Measurements from ENCODE around the gene EGFLAM. TPM values are rescaled to one million over a fixed set of nuclear protein-coding genes. Genes with fewer than 3 reads are reported as not detected.

Gene EGFLAM
- total and polyA plus RNA-seq, 2 experiments from 2014 or later: 0.24 to 1.9 TPM

GRCh38 chr5:38321978-38322377 lies 63.6 kb downstream of the EGFLAM start:
- Histone ChIP-seq H3K27me3 (ENCODE audit: insufficient read depth) (no peaks in the 10 kb centered on the region), H3K36me3 (ENCODE audit: insufficient read depth) (no peaks in the 10 kb centered on the region), H3K27ac (ENCODE audit: low read depth) (no peak overlapping the region), H3K79me2 (replicated peaks; ENCODE audit: insufficient read depth) (no peaks in the 10 kb centered on the region), H2AFZ (no peak overlapping the region), H3K4me2 (no peak overlapping the region), H3F3A (replicated peaks; ENCODE audit: low read depth) (no peaks in the 10 kb centered on the region), H4K20me1 (replicated peaks; ENCODE audit: insufficient read depth) (no peaks in the 10 kb centered on the region), H3K4me1 (ENCODE audit: insufficient read depth) (no peaks in the 10 kb centered on the region), H3K4me3 (no peak overlapping the region), H3K9me2 (ENCODE audit: insufficient read depth) (peaks cover 14% of the 10 kb centered on the region)
- Mint-ChIP-seq H3K4me3 (no peak overlapping the region), H3K36me3 (ENCODE audit: low read depth) (no peaks in the 10 kb centered on the region; the same call in 2 of the 3 replicates), H3K9me3 (peaks cover 11% of the 10 kb centered on the region), H3K27ac (no peak overlapping the region), H3K4me1 (no peaks in the 10 kb centered on the region), H3K27me3 (ENCODE audit: insufficient read depth, low read depth, poor library complexity) (peaks cover 9% of the 10 kb centered on the region)
- ATAC-seq (no peak), DNase-seq (ENCODE audit: low spot score) (no peak)
- TF ChIP-seq JUNB (IDR thresholded peaks at IDR 0.05; ENCODE audit: unreplicated experiment) (no peak), REST (IDR thresholded peaks at IDR 0.05; ENCODE audit: unreplicated experiment) (no peak), STAT1 (IDR thresholded peaks at IDR 0.05; ENCODE audit: unreplicated experiment) (no peak), ETS1 (IDR thresholded peaks at IDR 0.05) (no peak)

- Histone ChIP-seq H3K4me1 (ENCODE audit: insufficient read depth) (no peaks in the 10 kb centered on the region), H3K36me3 (ENCODE audit: insufficient read depth) (no peaks in the 10 kb centered on the region), H2AFZ (no peak overlapping the region), H3K27me3 (ENCODE audit: insufficient read depth) (no peaks in the 10 kb centered on the region), H4K20me1 (replicated peaks; ENCODE audit: insufficient read depth) (no peaks in the 10 kb centered on the region), H3K9me2 (ENCODE audit: insufficient read depth) (peaks cover 14% of the 10 kb centered on the region), H3K4me2 (no peak overlapping the region), H3K4me3 (no peak overlapping the region), H3K79me2 (replicated peaks; ENCODE audit: insufficient read depth) (no peaks in the 10 kb centered on the region), H3K27ac (ENCODE audit: low read depth) (no peak overlapping the region), H3F3A (replicated peaks; ENCODE audit: low read depth) (no peaks in the 10 kb centered on the region)
- DNase-seq (ENCODE audit: low spot score) (no peak), ATAC-seq (no peak)
- Mint-ChIP-seq H3K36me3 (ENCODE audit: low read depth) (no peaks in the 10 kb centered on the region; the same call in 2 of the 3 replicates), H3K27ac (no peak overlapping the region), H3K4me3 (no peak overlapping the region), H3K9me3 (peaks cover 11% of the 10 kb centered on the region), H3K4me1 (no peaks in the 10 kb centered on the region), H3K27me3 (ENCODE audit: insufficient read depth, low read depth, poor library complexity) (peaks cover 7% of the 10 kb centered on the region)
- TF ChIP-seq EZH2 (IDR thresholded peaks at IDR 0.05; ENCODE audit: low read depth, unreplicated experiment) (no peak), JUNB (IDR thresholded peaks at IDR 0.05; ENCODE audit: unreplicated experiment) (no peak), POLR2AphosphoS5 (IDR thresholded peaks at IDR 0.05; ENCODE audit: low read depth) (no peak)
Observed at GRCh38 chr5:38323645-38324295, 65.4 kb downstream of the EGFLAM start.

All from GM23338 (cell line).